Activated naive CD8-positive, alpha-beta T cell treated with anti-CD3 and anti-CD28 coated beads for 36 hours (primary cell): ENCODE measurements around the gene B3GLCT. TPM values are rescaled to one million over a fixed set of nuclear protein-coding genes. Genes with fewer than 3 reads are reported as not detected.
"Not testable (repeated sequence)": the region's sequence is repeated elsewhere in the genome, so short reads cannot be mapped to it uniquely, and the experiment has no call there.

Experiments
- DNase-seq: peaks from one replicate; pipeline ENCODE4 v3.0.0; 2021
- H3K27ac Mint-ChIP-seq: one replicate; pipeline ENCODE4 v1.8.0; 2022; ENCODE audit warnings: mild to moderate bottlenecking, moderate library complexity, mixed read lengths
- H3K27me3 Mint-ChIP-seq: one replicate; pipeline ENCODE4 v1.8.0; 2022; ENCODE audit warnings: mild to moderate bottlenecking, mixed read lengths
- H3K36me3 Mint-ChIP-seq: one replicate; pipeline ENCODE4 v1.8.0; 2021; ENCODE audit warnings: mild to moderate bottlenecking, mixed read lengths
- H3K4me1 Mint-ChIP-seq: one replicate; pipeline ENCODE4 v1.8.0; 2021; ENCODE audit warnings: mixed read lengths
- H3K4me3 Mint-ChIP-seq: one replicate; pipeline ENCODE4 v1.8.0; 2022; ENCODE audit warnings: mild to moderate bottlenecking, moderate library complexity, mixed read lengths
- H3K9me3 Mint-ChIP-seq: one replicate; pipeline ENCODE4 v1.8.0; 2022; ENCODE audit warnings: mixed read lengths
- total RNA-seq, 2 experiments: library from RNA; stranded (reverse); gene quantifications; one replicate each; pipeline ENCODE4 v1.2.3, GENCODE V29; 2021

The B3GLCT gene
- total RNA-seq, 2 experiments from 2014 or later, result 3.3 to 3.7 TPM

GRCh38 chr13:31322702-31323405 is 123.1 kb downstream of the B3GLCT start:
- no peaks in the 10 kb centered on the region for H3K27me3 Mint-ChIP-seq
- no peaks in the 10 kb centered on the region for H3K9me3 Mint-ChIP-seq
- no peak for DNase-seq
- no peak overlapping the region for H3K4me3 Mint-ChIP-seq
- H3K36me3 Mint-ChIP-seq, result peaks cover 9% of the 10 kb centered on the region
- H3K27ac Mint-ChIP-seq, result no peak overlapping the region
- no peaks in the 10 kb centered on the region for H3K4me1 Mint-ChIP-seq

GRCh38 chr13:31327182-31327860 is 127.5 kb downstream of the B3GLCT start:
- H3K4me3 Mint-ChIP-seq, result no peak overlapping the region
- H3K36me3 Mint-ChIP-seq, result peaks cover 26% of the 10 kb centered on the region
- no peaks in the 10 kb centered on the region for H3K9me3 Mint-ChIP-seq
- H3K4me1 Mint-ChIP-seq, result no peaks in the 10 kb centered on the region
- no peaks in the 10 kb centered on the region for H3K27me3 Mint-ChIP-seq
- no peak for DNase-seq
- H3K27ac Mint-ChIP-seq, result no peak overlapping the region

- Mint-ChIP-seq H3K4me1 (no peaks in the 10 kb centered on the region), H3K4me3 (no peak overlapping the region), H3K27me3 (no peaks in the 10 kb centered on the region), H3K27ac (no peak overlapping the region), H3K36me3 (peaks cover 27% of the 10 kb centered on the region), H3K9me3 (no peaks in the 10 kb centered on the region)
- DNase-seq, result no peak
Observed at GRCh38 chr13:31328549-31329235, 128.9 kb downstream of the B3GLCT start.

- H3K27ac Mint-ChIP-seq, result no peak overlapping the region
- no peaks in the 10 kb centered on the region for H3K4me1 Mint-ChIP-seq
- no peak overlapping the region for H3K4me3 Mint-ChIP-seq
- no peaks in the 10 kb centered on the region for H3K9me3 Mint-ChIP-seq
- no peaks in the 10 kb centered on the region for H3K27me3 Mint-ChIP-seq
- H3K36me3 Mint-ChIP-seq, result peaks cover 27% of the 10 kb centered on the region
- DNase-seq, result no peak
Observed at GRCh38 chr13:31330236-31330635, 130.5 kb downstream of the B3GLCT start.

- Mint-ChIP-seq H3K27ac (no peak overlapping the region), H3K27me3 (no peaks in the 10 kb centered on the region), H3K36me3 (peaks cover 25% of the 10 kb centered on the region), H3K4me1 (no peaks in the 10 kb centered on the region), H3K4me3 (no peak overlapping the region), H3K9me3 (no peaks in the 10 kb centered on the region)
- no peak for DNase-seq
Observed at GRCh38 chr13:31331068-31331467, 131.3 kb downstream of the B3GLCT start.

- no peak for DNase-seq
- no peaks in the 10 kb centered on the region for H3K27me3 Mint-ChIP-seq
- H3K27ac Mint-ChIP-seq, result no peak overlapping the region
Observed at GRCh38 chr13:31334547-31334946, 134.8 kb downstream of the B3GLCT start.

GRCh38 chr13:31334994-31335557 is 135.3 kb downstream of the B3GLCT start:
- no peaks in the 10 kb centered on the region for H3K4me1 Mint-ChIP-seq
- H3K4me3 Mint-ChIP-seq, result no peak overlapping the region
- H3K9me3 Mint-ChIP-seq, result peaks cover 12% of the 10 kb centered on the region
- peaks cover 11% of the 10 kb centered on the region for H3K36me3 Mint-ChIP-seq
- H3K27me3 Mint-ChIP-seq, result no peaks in the 10 kb centered on the region
- DNase-seq, result no peak
- H3K27ac Mint-ChIP-seq, result no peak overlapping the region

More at GRCh38 chr13:31334547-31334946, 134.8 kb downstream of the B3GLCT start:
- H3K4me1 Mint-ChIP-seq, result no peaks in the 10 kb centered on the region
- peaks cover 14% of the 10 kb centered on the region for H3K36me3 Mint-ChIP-seq
- H3K4me3 Mint-ChIP-seq, result no peak overlapping the region
- peaks cover 12% of the 10 kb centered on the region for H3K9me3 Mint-ChIP-seq

- peaks cover 20% of the 10 kb centered on the region for H3K9me3 Mint-ChIP-seq
- not testable (repeated sequence) for H3K4me3 Mint-ChIP-seq, DNase-seq, H3K27ac Mint-ChIP-seq, H3K27me3 Mint-ChIP-seq, H3K36me3 Mint-ChIP-seq, H3K4me1 Mint-ChIP-seq
Observed at GRCh38 chr13:31339616-31340015, 139.8 kb downstream of the B3GLCT start.

- not testable (repeated sequence) for DNase-seq, H3K27me3 Mint-ChIP-seq, H3K4me3 Mint-ChIP-seq, H3K36me3 Mint-ChIP-seq, H3K4me1 Mint-ChIP-seq, H3K27ac Mint-ChIP-seq
- peaks cover 20% of the 10 kb centered on the region for H3K9me3 Mint-ChIP-seq
Observed at GRCh38 chr13:31340848-31341247, 141.1 kb downstream of the B3GLCT start.

- Mint-ChIP-seq H3K36me3 (no peaks in the 10 kb centered on the region), H3K4me1 (no peaks in the 10 kb centered on the region), H3K4me3 (no peak overlapping the region), H3K27ac (no peak overlapping the region), H3K27me3 (peaks cover 7% of the 10 kb centered on the region), H3K9me3 (peaks cover 2% of the 10 kb centered on the region)
- DNase-seq, result no peak
Observed at GRCh38 chr13:31346891-31347290, 147.1 kb downstream of the B3GLCT start.

- no peaks in the 10 kb centered on the region for H3K4me1 Mint-ChIP-seq
- no peaks in the 10 kb centered on the region for H3K36me3 Mint-ChIP-seq
- H3K9me3 Mint-ChIP-seq, result peaks cover 2% of the 10 kb centered on the region
- peaks cover 12% of the 10 kb centered on the region for H3K27me3 Mint-ChIP-seq
- no peak for DNase-seq
- H3K4me3 Mint-ChIP-seq, result no peak overlapping the region
- H3K27ac Mint-ChIP-seq, result no peak overlapping the region
Observed at GRCh38 chr13:31349156-31349555, 149.4 kb downstream of the B3GLCT start.

GRCh38 chr13:31350560-31350959 is 150.8 kb downstream of the B3GLCT start:
- H3K27ac Mint-ChIP-seq, result no peak overlapping the region
- H3K9me3 Mint-ChIP-seq, result peaks cover 8% of the 10 kb centered on the region
- no peaks in the 10 kb centered on the region for H3K36me3 Mint-ChIP-seq
- no peak for DNase-seq
- no peak overlapping the region for H3K4me3 Mint-ChIP-seq
- no peaks in the 10 kb centered on the region for H3K4me1 Mint-ChIP-seq
- H3K27me3 Mint-ChIP-seq, result peaks cover 12% of the 10 kb centered on the region

GRCh38 chr13:31351376-31351775 is 151.6 kb downstream of the B3GLCT start:
- Mint-ChIP-seq H3K9me3 (peaks cover 14% of the 10 kb centered on the region), H3K36me3 (no peaks in the 10 kb centered on the region), H3K27me3 (peaks cover 12% of the 10 kb centered on the region), H3K27ac (no peak overlapping the region), H3K4me1 (no peaks in the 10 kb centered on the region), H3K4me3 (no peak overlapping the region)
- no peak for DNase-seq

GRCh38 chr13:31352467-31352866 is 152.7 kb downstream of the B3GLCT start:
- Mint-ChIP-seq H3K27ac (no peak overlapping the region), H3K27me3 (peaks cover 12% of the 10 kb centered on the region), H3K4me3 (no peak overlapping the region), H3K4me1 (no peaks in the 10 kb centered on the region), H3K36me3 (no peaks in the 10 kb centered on the region), H3K9me3 (peaks cover 12% of the 10 kb centered on the region)
- DNase-seq, result no peak

GRCh38 chr13:31355001-31355400 is 155.2 kb downstream of the B3GLCT start:
- Mint-ChIP-seq H3K27me3 (peaks cover 17% of the 10 kb centered on the region), H3K27ac (no peak overlapping the region), H3K36me3 (no peaks in the 10 kb centered on the region), H3K9me3 (peaks cover 13% of the 10 kb centered on the region), H3K4me3 (no peak overlapping the region), H3K4me1 (no peaks in the 10 kb centered on the region)
- no peak for DNase-seq
